DOHH2 (cell line): ENCODE results near the gene HNRNPUL1.

ENCODE experiments used
- CTCF ChIP-seq: fragments of 200-600 bp; sonication (generic); IDR thresholded peaks from one replicate; pipeline ENCODE4 v1.5.1; 2014; ENCODE audit warnings: antibody characterized with exemption, mild to moderate bottlenecking, low read depth, low read length; ENCODE audit not compliant: poor library complexity, severe bottlenecking
- EZH2phosphoT487 ChIP-seq: fragments of 200-600 bp; sonication (generic); IDR thresholded peaks from 2 replicates; pipeline ENCODE4 v1.6.1; 2017; ENCODE audit warnings: borderline replicate concordance, mild to moderate bottlenecking, antibody characterized with exemption, low read length, moderate library complexity, mixed read lengths

- TF ChIP-seq CTCF (peak; percentile 83), EZH2phosphoT487 (no peak)
Measured at GRCh38 chr19:41352609-41353465, 88.7 kb downstream of the HNRNPUL1 start.
